A549 (cell line): Measurements from ENCODE around the gene U2SURP. TPM values are rescaled to one million over a fixed set of nuclear protein-coding genes. Genes with fewer than 3 reads are reported as not detected.

Experiments
- ATAC-seq, 2 experiments: fragments of 200-7000 bp in 1 of 2; fragments of >200 bp in 1 of 2; cut with Nextera tagmentation in 1 of 2; cut with Tn5 transposase in 1 of 2; 3 replicates each; pipeline versions ENCODE4 v1.8.0 to v1.9.1; 2018 to 2020; ENCODE audit warnings: mild to moderate bottlenecking in 1 of 2, moderate library complexity in 1 of 2
- CTCF ChIA-PET: fragments of 300-600 bp; sonication (Branson Sonifier 250); formaldehyde crosslinking; extraction: SDS; loops from one replicate; lab custom pipeline; 2021; ENCODE audit warnings: antibody characterized with exemption, inconsistent platforms; lab: Yijun Ruan, JAX
- POLR2A ChIA-PET: fragments of 350-600 bp; formaldehyde crosslinking; extraction: SDS; loops from one replicate; lab custom pipeline; 2021; ENCODE audit warnings: antibody characterized with exemption, inconsistent platforms; lab: Yijun Ruan, JAX
- DNase-seq, 2 experiments: peaks; one replicate each; pipeline versions ENCODE4 v3.0.0 to v3.0.0-alpha.2; 2011 to 2016; ENCODE audit warnings: low read depth in 1 of 2, low spot score in 1 of 2
- FAIRE-seq: peaks from 2 replicates; lab custom pipeline; 2011; peaks lifted over from hg19 to GRCh38; lab: Jason Lieb, UNC
- H3K27ac ChIP-seq, 2 experiments: fragments of >200 bp; sonication (Bioruptor Twin); formaldehyde crosslinking; 3 replicates each; pipeline ENCODE4 v1.5.1; 2016 to 2017
- H3K4me1 ChIP-seq: fragments of >200 bp; sonication (Bioruptor Twin); formaldehyde crosslinking; 3 replicates; pipeline ENCODE4 v1.6.1; 2016
- H3K4me2 ChIP-seq: fragments of >200 bp; sonication (Bioruptor Twin); formaldehyde crosslinking; 3 replicates; pipeline ENCODE4 v1.6.1; 2016
- H3K4me3 ChIP-seq: fragments of >200 bp; sonication (Bioruptor Twin); formaldehyde crosslinking; 3 replicates; pipeline ENCODE4 v1.5.1; 2016
- H3K9me3 ChIP-seq: fragments of >200 bp; sonication (Bioruptor Twin); formaldehyde crosslinking; 3 replicates; pipeline ENCODE4 v1.6.1; 2016
- BHLHE40 ChIP-seq: IDR thresholded peaks from 2 replicates; pipeline ENCODE4 v1.6.1; 2012; ENCODE audit warnings: low read depth, low read length, inconsistent platforms
- CBX8 ChIP-seq: fragments of 200-600 bp; sonication (generic); IDR thresholded peaks from 2 replicates; pipeline ENCODE4 v1.6.1; 2016
- CHD2 ChIP-seq: fragments of 150-350 bp; IDR thresholded peaks from 2 replicates; pipeline ENCODE4 v1.6.1; 2014; ENCODE audit warnings: low read length; ENCODE audit not compliant: partially characterized antibody
- CHD4 ChIP-seq: fragments of 200-600 bp; sonication (generic); IDR thresholded peaks from 2 replicates; pipeline ENCODE4 v1.6.1; 2016; ENCODE audit warnings: antibody characterized with exemption, mild to moderate bottlenecking, borderline replicate concordance
- E2F6 ChIP-seq: IDR thresholded peaks from 2 replicates; pipeline ENCODE4 v1.6.1; 2012; ENCODE audit warnings: low read depth, borderline replicate concordance
- EHF ChIP-seq: fragments of 250-450 bp; sonication (Bioruptor Pico); IDR thresholded peaks from 2 replicates; pipeline ENCODE4 v1.5.0; 2020; ENCODE audit warnings: mild to moderate bottlenecking
- EHMT2 ChIP-seq: fragments of 200-600 bp; sonication (generic); IDR thresholded peaks from 2 replicates; pipeline ENCODE4 v1.6.1; 2016; ENCODE audit warnings: antibody characterized with exemption, low read depth, mild to moderate bottlenecking, moderate library complexity
- ESRRA ChIP-seq: fragments of 150-350 bp; IDR thresholded peaks from 2 replicates; pipeline ENCODE4 v1.6.1; 2014; ENCODE audit warnings: mild to moderate bottlenecking, low read length, borderline replicate concordance
- FOSB ChIP-seq: fragments of 250-450 bp; sonication (Bioruptor Pico); IDR thresholded peaks from 2 replicates; pipeline ENCODE4 v1.5.0; 2020; ENCODE audit warnings: mild to moderate bottlenecking, moderate library complexity
- FOSL2 ChIP-seq, 2 experiments: fragments of 450-650 bp in 1 of 2; fragments of >200 bp in 1 of 2; sonication (Bioruptor Twin) in 1 of 2; formaldehyde crosslinking; IDR thresholded peaks; 2 replicates each; pipeline versions ENCODE4 v1.5.0 to v1.6.1; 2016 to 2020; ENCODE audit warnings: mild to moderate bottlenecking in 1 of 2, moderate library complexity in 1 of 2
- HES2 ChIP-seq: fragments of >200 bp; sonication (Bioruptor Twin); formaldehyde crosslinking; IDR thresholded peaks from 2 replicates; pipeline ENCODE4 v1.6.1; 2016
- HMGXB4 ChIP-seq: fragments of 250-450 bp; sonication (Bioruptor Pico); IDR thresholded peaks from 2 replicates; pipeline ENCODE4 v1.5.0; 2021; ENCODE audit warnings: mild to moderate bottlenecking, moderate library complexity, borderline replicate concordance
- HOXA7 ChIP-seq: fragments of 250-450 bp; sonication (Bioruptor Pico); IDR thresholded peaks from 2 replicates; pipeline ENCODE4 v1.5.0; 2020; ENCODE audit warnings: mild to moderate bottlenecking, moderate library complexity
- JUN ChIP-seq, 2 experiments: fragments of >200 bp; sonication (Bioruptor Twin); formaldehyde crosslinking; IDR thresholded peaks; 2 replicates in 1 of 2; 3 replicates in 1 of 2; pipeline ENCODE4 v1.6.1; 2016 to 2017
- JUNB ChIP-seq: fragments of >200 bp; sonication (Bioruptor Twin); formaldehyde crosslinking; IDR thresholded peaks from 2 replicates; pipeline ENCODE4 v1.6.1; 2016
- KDM1A ChIP-seq: fragments of 200-600 bp; sonication (generic); IDR thresholded peaks from 2 replicates; pipeline ENCODE4 v1.6.1; 2016; ENCODE audit warnings: low read depth, mild to moderate bottlenecking
- MAFK ChIP-seq: fragments of 450-650 bp; IDR thresholded peaks from 2 replicates; pipeline ENCODE4 v1.6.1; 2014; ENCODE audit not compliant: partially characterized antibody
- MAX ChIP-seq: IDR thresholded peaks from 2 replicates; pipeline ENCODE4 v1.6.1; 2012
- MYC ChIP-seq: IDR thresholded peaks from 2 replicates; pipeline ENCODE4 v1.6.1; 2012; ENCODE audit warnings: mild to moderate bottlenecking, inconsistent platforms, low read length, improper control_type of control experiment, borderline replicate concordance
- NPAS2 ChIP-seq: fragments of 250-450 bp; sonication (Bioruptor Pico); IDR thresholded peaks from 2 replicates; pipeline ENCODE4 v1.8.0; 2022; ENCODE audit warnings: mild to moderate bottlenecking, moderate library complexity, borderline replicate concordance
- NR3C1 ChIP-seq: fragments of >200 bp; sonication (Bioruptor Twin); formaldehyde crosslinking; IDR thresholded peaks from 3 replicates; pipeline ENCODE4 v1.6.1; 2017
- POLR2A ChIP-seq: IDR thresholded peaks from 2 replicates; pipeline ENCODE4 v1.6.1; 2012; ENCODE audit warnings: mild to moderate bottlenecking, low read length
- POLR2AphosphoS2 ChIP-seq: conservative IDR thresholded peaks from 2 replicates; pipeline ENCODE4 v1.6.1; 2012; ENCODE audit warnings: low read length, improper control_type of control experiment, inconsistent platforms
- RNF2 ChIP-seq: fragments of 200-600 bp; sonication (generic); IDR thresholded peaks from 2 replicates; pipeline ENCODE4 v1.6.1; 2016; ENCODE audit warnings: low read depth, mild to moderate bottlenecking, antibody characterized with exemption, moderate library complexity, borderline replicate concordance
- ZSCAN20 ChIP-seq: fragments of 250-450 bp; sonication (Bioruptor Pico); IDR thresholded peaks from 2 replicates; pipeline ENCODE4 v1.8.0; 2022; ENCODE audit warnings: mild to moderate bottlenecking, moderate library complexity
- WGBS: methylation state at CpG from one replicate; pipeline ENCODE4 v1.1.6; 2017; ENCODE audit errors: missing lambda C conversion rate; 5-methylcytosine and 5-hydroxymethylcytosine counted together
- polyA plus RNA-seq, 4 experiments: library from polyadenylated mRNA; depleted of rRNA in 3 of 4; stranded (reverse); fragments of >200 nt; fragmentation: RNase III in 1 of 4; extraction: RNeasy Plus Mini Kit Qiagen cat#74134 plus additional on column Dnase treatment in 1 of 4; gene quantifications; 2 replicates in 3 of 4; 3 replicates in 1 of 4; pipeline ENCODE4 v1.2.3, GENCODE V29; 2011 to 2017
- TF ChIP-seq, protein P1 (sequence below): fragments of >200 bp; sonication (Bioruptor Twin); formaldehyde crosslinking; IDR thresholded peaks from 3 replicates; pipeline ENCODE4 v1.6.1; 2016
- TF ChIP-seq, protein P2 (sequence below): fragments of 450-650 bp; IDR thresholded peaks from 2 replicates; pipeline ENCODE4 v1.6.1; 2014; ENCODE audit warnings: antibody characterized with exemption
- TF ChIP-seq, protein P3 (sequence below): IDR thresholded peaks from 2 replicates; pipeline ENCODE4 v1.6.1; 2012

U2SURP gene
- polyA plus RNA-seq, 2 of the 4 experiments (the other 2 are of a cell fraction) = 90.1 to 166 TPM

DNA sequence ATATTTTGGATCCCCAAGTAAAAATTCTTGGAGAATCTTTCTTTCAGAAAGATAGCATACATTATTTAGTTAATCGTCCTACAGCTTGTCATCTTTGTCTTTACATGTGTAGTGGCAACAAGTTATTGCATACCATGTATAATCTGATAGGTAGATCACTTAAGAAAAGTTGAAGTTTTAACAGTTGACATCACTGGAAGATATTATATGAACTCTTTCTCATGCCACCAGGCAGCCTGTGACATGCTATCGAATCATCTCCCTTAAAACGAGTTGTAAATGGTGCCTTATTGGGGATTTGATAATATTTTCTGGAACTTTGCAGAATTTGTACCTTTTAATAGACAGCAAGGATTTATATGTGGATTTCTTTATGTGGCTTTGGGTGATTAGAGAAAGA lies 8.7 kb downstream of the U2SURP start:
- WGBS = 56% methylated on average over 3 of the region's 3 CpGs
- POLR2A ChIA-PET = no interaction called here
- FAIRE-seq = no peak

GRCh38 chr3:143011705-143012104 lies 10.3 kb downstream of the U2SURP start:
- FAIRE-seq (no peak), DNase-seq (no peak), ATAC-seq (no peak)
- peaks cover 10% of the 10 kb centered on the region; the same call in 2 of the 3 replicates for H3K4me1 ChIP-seq
- TF ChIP-seq MAFK (no peak), CHD2 (no peak), BHLHE40 (no peak), HES2 (no peak), ZSCAN20 (CRISPR knock-in tag) (no peak), FOSL2 (IDR thresholded peaks at IDR 0.05) (no peak), FOSL2 (CRISPR knock-in tag; IDR thresholded peaks at IDR 0.05) (no peak), POLR2A (no peak), CBX8 (no peak), HMGXB4 (no peak), JUN (IDR thresholded peaks at IDR 0.05) (no peak), EHMT2 (no peak), E2F6 (no peak), NR3C1 (no peak)
- TF ChIP-seq, protein P1, sequence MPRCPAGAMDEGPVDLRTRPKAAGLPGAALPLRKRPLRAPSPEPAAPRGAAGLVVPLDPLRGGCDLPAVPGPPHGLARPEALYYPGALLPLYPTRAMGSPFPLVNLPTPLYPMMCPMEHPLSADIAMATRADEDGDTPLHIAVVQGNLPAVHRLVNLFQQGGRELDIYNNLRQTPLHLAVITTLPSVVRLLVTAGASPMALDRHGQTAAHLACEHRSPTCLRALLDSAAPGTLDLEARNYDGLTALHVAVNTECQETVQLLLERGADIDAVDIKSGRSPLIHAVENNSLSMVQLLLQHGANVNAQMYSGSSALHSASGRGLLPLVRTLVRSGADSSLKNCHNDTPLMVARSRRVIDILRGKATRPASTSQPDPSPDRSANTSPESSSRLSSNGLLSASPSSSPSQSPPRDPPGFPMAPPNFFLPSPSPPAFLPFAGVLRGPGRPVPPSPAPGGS = no peak
- ChIA-PET POLR2A (interaction anchor here (1.3 to 4.6 kb wide), 2 partner anchors 10 kb away, joined by 6 to 17 read pairs; partner anchors contain the start of gene U2SURP), CTCF (interaction anchor here (1.2 to 2.2 kb wide), 3 partner anchors 10 to 183 kb away, joined by 3 to 7 read pairs (median 3); no protein-coding TSS in a partner anchor)
- no peaks in the 10 kb centered on the region for H3K9me3 ChIP-seq
- WGBS = 90% methylated on average over 3 of the region's 3 CpGs
- H3K4me2 ChIP-seq = no peak overlapping the region
- H3K27ac ChIP-seq = no peak overlapping the region
- H3K4me3 ChIP-seq = no peak overlapping the region

More for the DNA sequence above, 8.7 kb downstream of the U2SURP start:
- Histone ChIP-seq H3K4me1 (peaks cover 17% of the 10 kb centered on the region; the same call in 2 of the 3 replicates), H3K4me2 (no peak overlapping the region), H3K27ac (no peak overlapping the region), H3K4me3 (no peak overlapping the region), H3K9me3 (no peaks in the 10 kb centered on the region)
- TF ChIP-seq ESRRA = no peak
- TF ChIP-seq POLR2A = no peak
- TF ChIP-seq, protein P2, sequence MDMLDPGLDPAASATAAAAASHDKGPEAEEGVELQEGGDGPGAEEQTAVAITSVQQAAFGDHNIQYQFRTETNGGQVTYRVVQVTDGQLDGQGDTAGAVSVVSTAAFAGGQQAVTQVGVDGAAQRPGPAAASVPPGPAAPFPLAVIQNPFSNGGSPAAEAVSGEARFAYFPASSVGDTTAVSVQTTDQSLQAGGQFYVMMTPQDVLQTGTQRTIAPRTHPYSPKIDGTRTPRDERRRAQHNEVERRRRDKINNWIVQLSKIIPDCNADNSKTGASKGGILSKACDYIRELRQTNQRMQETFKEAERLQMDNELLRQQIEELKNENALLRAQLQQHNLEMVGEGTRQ = no peak
- no peak for TF ChIP-seq RNF2
- TF ChIP-seq ZSCAN20 (CRISPR knock-in tag) = no peak
- no peak for TF ChIP-seq NPAS2 (CRISPR knock-in tag)
- no peak for TF ChIP-seq JUNB
- TF ChIP-seq, protein P1 = no peak
- no peak for TF ChIP-seq CHD2
- no peak for TF ChIP-seq FOSB (CRISPR knock-in tag)
- TF ChIP-seq KDM1A = no peak
- no peak for TF ChIP-seq CHD4
- no peak for TF ChIP-seq MAX
- no peak for TF ChIP-seq MYC
- TF ChIP-seq, protein P3, sequence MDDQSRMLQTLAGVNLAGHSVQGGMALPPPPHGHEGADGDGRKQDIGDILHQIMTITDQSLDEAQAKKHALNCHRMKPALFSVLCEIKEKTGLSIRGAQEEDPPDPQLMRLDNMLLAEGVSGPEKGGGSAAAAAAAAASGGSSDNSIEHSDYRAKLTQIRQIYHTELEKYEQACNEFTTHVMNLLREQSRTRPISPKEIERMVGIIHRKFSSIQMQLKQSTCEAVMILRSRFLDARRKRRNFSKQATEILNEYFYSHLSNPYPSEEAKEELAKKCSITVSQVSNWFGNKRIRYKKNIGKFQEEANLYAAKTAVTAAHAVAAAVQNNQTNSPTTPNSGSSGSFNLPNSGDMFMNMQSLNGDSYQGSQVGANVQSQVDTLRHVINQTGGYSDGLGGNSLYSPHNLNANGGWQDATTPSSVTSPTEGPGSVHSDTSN = no peak
- TF ChIP-seq POLR2AphosphoS2 = no peak
- no peak for TF ChIP-seq EHF
- TF ChIP-seq MAFK = no peak
- no peak for TF ChIP-seq HOXA7 (CRISPR knock-in tag)
- ATAC-seq (no peak), DNase-seq (no peak)
- CTCF ChIA-PET = interaction anchor here (2.2 kb wide), 1 partner anchor 181 kb away, joined by 7 read pairs; no protein-coding TSS in a partner anchor
